Mammary epithelial cell (primary cell): ENCODE data around the gene RPUSD1.

ENCODE experiments used
- EZH2 ChIP-seq: IDR thresholded peaks from 2 replicates; pipeline ENCODE4 v1.6.1; 2012; ENCODE audit warnings: low read length, inconsistent platforms, borderline replicate concordance
- TF ChIP-seq, protein P1 (sequence below), 2 donors: IDR thresholded peaks in 1 of 2; conservative IDR thresholded peaks in 1 of 2; 2 replicates each; pipeline ENCODE4 v1.5.1; 2011 to 2012; ENCODE audit warnings: inconsistent platforms in 2 of 2, low read length in 2 of 2, mild to moderate bottlenecking in 2 of 2, control low read depth in 1 of 2, low read depth in 1 of 2; ENCODE audit not compliant: insufficient read depth in 1 of 2; ENCODE audit errors: extremely low read depth in 1 of 2

DNA sequence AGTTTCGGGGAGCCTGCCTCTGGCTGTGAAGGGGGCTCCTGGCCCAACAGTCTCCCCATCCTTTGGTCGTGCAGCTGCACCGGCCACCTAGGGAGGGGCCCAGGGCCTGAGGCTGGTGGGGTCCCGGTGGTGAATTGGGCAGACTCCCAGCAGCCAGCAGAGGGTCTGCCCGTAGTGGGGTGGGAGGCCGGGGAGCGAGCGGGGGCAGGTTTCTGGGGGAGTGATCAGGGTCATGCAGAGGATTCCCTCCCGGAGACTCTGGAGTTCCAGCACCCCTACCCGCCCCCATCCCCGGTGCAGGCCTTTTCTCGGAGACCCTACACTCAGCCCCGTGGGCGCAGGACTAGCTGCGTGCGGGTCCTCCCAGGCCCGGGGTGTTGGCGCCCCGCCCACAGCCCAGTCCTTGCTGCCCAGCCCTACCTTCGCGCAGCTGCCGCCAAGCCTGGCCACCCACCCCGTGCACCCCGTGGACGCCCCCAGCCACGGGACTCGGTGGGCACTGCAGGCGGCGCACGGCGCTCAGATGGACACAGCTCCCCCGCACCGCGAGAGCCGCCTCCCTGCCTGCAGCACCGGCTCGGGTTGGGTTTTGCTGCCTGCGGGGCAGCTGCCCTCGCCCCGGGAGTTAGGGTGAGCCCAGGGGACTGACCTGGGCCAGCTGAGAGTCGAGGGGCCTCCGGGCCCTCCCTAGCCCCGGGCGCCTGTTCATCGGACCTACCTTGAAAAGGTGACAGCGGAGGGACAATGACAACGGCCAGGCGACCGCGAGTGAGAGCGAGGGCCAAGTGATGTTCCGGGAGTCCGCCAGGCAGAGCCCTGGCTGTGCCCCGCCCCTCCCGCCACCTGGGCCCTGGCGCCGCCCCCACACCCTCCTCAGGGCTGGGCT lies 12.0 kb upstream of the RPUSD1 start, which contains the start of gene GNG13:
- TF ChIP-seq, protein P1, sequence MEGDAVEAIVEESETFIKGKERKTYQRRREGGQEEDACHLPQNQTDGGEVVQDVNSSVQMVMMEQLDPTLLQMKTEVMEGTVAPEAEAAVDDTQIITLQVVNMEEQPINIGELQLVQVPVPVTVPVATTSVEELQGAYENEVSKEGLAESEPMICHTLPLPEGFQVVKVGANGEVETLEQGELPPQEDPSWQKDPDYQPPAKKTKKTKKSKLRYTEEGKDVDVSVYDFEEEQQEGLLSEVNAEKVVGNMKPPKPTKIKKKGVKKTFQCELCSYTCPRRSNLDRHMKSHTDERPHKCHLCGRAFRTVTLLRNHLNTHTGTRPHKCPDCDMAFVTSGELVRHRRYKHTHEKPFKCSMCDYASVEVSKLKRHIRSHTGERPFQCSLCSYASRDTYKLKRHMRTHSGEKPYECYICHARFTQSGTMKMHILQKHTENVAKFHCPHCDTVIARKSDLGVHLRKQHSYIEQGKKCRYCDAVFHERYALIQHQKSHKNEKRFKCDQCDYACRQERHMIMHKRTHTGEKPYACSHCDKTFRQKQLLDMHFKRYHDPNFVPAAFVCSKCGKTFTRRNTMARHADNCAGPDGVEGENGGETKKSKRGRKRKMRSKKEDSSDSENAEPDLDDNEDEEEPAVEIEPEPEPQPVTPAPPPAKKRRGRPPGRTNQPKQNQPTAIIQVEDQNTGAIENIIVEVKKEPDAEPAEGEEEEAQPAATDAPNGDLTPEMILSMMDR (conservative IDR thresholded peaks at IDR 0.05 in 1 of 2, IDR thresholded peaks at IDR 0.05 in 1 of 2; ENCODE audit: extremely low read depth in 1 of 2, insufficient read depth in 1 of 2, low read depth in 1 of 2, low read length in 2 of 2): no peak
- peak; percentile 36 for TF ChIP-seq EZH2
